ENCODE measurements around the gene LPA. TPM values are rescaled to one million over a fixed set of nuclear protein-coding genes. Genes with fewer than 3 reads are reported as not detected.
"Not testable (repeated sequence)": the region's sequence is repeated elsewhere in the genome, so short reads cannot be mapped to it uniquely, and the experiment has no call there.

The LPA gene
- total RNA-seq, 5 donors from 2014 or later (not counting 1 experiment from before 2014, with no cell fraction given), result 0.09 to 0.23 TPM; not detected in 3

DNA sequence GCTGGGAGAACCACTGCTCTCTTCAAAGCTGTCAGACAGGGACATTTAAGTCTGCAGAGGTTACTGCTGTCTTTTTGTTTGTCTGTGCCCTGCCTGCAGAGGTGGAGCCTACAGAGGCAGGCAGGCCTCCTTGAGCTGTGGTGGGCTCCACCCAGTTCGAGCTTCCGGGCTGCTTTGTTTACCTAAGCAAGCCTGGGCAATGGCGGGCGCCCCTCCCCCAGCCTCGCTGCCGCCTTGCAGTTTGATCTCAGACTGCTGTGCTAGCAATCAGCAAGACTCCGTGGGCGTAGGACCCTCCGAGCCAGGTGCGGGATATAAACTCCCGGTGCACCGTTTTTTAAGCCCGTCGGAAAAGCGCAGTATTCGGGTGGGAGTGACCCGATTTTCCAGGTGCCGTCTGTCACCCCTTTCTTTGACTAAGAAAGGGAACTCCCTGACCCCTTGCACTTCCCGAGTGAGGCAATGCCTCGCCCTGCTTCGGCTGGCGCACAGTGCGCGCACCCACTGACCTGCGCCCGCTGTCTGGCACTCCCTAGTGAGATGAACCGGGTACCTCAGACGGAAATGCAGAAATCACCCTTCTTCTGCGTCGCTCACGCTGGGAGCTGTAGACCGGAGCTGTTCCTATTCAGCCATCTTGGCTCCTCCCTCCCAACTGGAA is 21.2 kb upstream of the LPA start:
- peaks cover 2 to 16% of the 10 kb centered on the region in 2 donors for H3K27me3 Mint-ChIP-seq
- H3K4me1 Mint-ChIP-seq; POLR2A ChIA-PET; CTCF ChIA-PET; H3K27ac ChIP-seq (ENCODE audit: low read length); H3K27me3 ChIP-seq (replicated peaks in 1 of 2; ENCODE audit: control insufficient read depth in 2 of 2, extremely low read depth in 1 of 2, insufficient read depth in 2 of 2, low read length in 1 of 2); H3K9me3 ChIP-seq; ATAC-seq (replicated peaks in 1 of 4); H3K4me3 Mint-ChIP-seq; DNase-seq; H3K4me1 ChIP-seq (ENCODE audit: control insufficient read depth in 1 of 2, extremely low read depth in 1 of 2, insufficient read depth in 2 of 2, low read length in 2 of 2); H3K36me3 ChIP-seq (ENCODE audit: control insufficient read depth in 2 of 2, extremely low read depth in 1 of 2, insufficient read depth in 1 of 2, low read length in 1 of 2); H3K27ac Mint-ChIP-seq; H3K9me3 Mint-ChIP-seq; H3K36me3 Mint-ChIP-seq; H3K4me3 ChIP-seq (ENCODE audit: control insufficient read depth in 1 of 2, extremely low read depth in 1 of 2, low read length in 1 of 2): not testable (repeated sequence)
- WGBS (ENCODE audit: insufficient coverage), result 93% methylated on average over 21 of the region's 32 CpGs

DNA sequence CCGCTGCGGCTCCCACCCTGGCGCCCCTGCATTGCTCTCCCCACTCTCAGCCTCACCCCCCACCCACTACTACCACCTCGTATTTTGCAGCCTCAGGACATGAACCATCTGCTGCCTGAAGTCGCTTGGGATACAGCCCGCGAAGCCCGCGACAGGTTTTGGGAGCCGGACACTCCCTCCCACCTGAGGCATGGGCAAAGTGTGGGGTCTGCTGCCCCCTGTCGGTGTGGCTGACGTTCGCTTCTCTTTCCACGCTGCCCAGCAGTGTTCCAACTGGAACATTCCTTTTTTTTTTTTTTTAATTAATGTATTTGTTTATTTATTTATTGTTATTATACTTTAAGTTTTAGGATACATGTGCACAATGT is 15.3 kb upstream of the LPA start:
- Histone ChIP-seq H3K4me1 (ENCODE audit: control insufficient read depth in 1 of 2, extremely low read depth in 1 of 2, insufficient read depth in 2 of 2, low read length in 2 of 2) (no peaks in the 10 kb centered on the region), H3K27ac (ENCODE audit: low read length) (no peak overlapping the region), H3K27me3 (replicated peaks in 1 of 2; ENCODE audit: control insufficient read depth in 2 of 2, extremely low read depth in 1 of 2, insufficient read depth in 2 of 2, low read length in 1 of 2) (peaks cover 3 to 9% of the 10 kb centered on the region in 2 experiments), H3K4me3 (ENCODE audit: control insufficient read depth in 1 of 2, extremely low read depth in 1 of 2, low read length in 1 of 2) (no peak overlapping the region), H3K9me3 (no peaks in the 10 kb centered on the region), H3K36me3 (ENCODE audit: control insufficient read depth in 2 of 2, extremely low read depth in 1 of 2, insufficient read depth in 1 of 2, low read length in 1 of 2) (no peaks in the 10 kb centered on the region)
- 18% methylated on average over 4 of the region's 14 CpGs for WGBS (ENCODE audit: insufficient coverage)
- H3K36me3 Mint-ChIP-seq, result no peaks in the 10 kb centered on the region
- no peaks in the 10 kb centered on the region for H3K9me3 Mint-ChIP-seq
- H3K27ac Mint-ChIP-seq, result no peak overlapping the region
- H3K27me3 Mint-ChIP-seq, result no peaks in the 10 kb centered on the region
- no peak for DNase-seq
- no peak overlapping the region for H3K4me3 Mint-ChIP-seq
- ATAC-seq (replicated peaks in 1 of 4), result no peak
- H3K4me1 Mint-ChIP-seq, result no peaks in the 10 kb centered on the region
- CTCF ChIA-PET, result no interaction called here
- POLR2A ChIA-PET, result no interaction called here

DNA sequence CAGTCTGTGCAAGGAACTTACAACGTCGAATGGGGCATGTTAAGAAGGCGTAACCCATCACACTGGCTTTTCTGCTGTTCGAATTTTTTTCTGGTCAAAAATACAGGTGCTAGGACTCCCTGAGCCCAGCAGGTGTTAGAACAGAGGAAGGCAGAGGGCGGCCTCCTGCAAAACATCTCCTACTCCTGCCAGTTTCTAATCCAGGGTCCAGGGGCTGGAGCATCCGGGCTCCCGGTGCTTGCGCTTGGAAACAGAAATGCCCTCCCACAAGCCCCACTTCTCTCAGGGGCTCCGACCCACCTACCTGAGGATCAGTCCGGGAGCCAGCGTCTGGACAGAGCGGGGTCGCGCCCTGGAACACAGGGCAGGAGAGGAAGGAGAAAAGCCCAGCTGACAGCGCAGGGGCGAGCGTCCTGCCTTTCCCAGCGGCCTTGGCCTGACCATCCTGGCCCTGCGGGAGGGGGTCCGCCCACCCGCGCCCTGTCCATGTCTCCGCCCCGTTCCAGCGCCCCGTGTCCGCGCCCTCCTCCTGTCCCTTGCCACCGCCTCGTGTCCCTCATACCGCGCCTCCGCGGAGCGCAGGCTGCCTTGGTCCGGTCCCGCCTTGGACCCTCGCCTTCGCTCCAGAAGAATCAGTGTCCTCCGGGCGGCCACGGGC is 14.8 kb upstream of the LPA start:
- no peaks in the 10 kb centered on the region for H3K27me3 Mint-ChIP-seq

DNA sequence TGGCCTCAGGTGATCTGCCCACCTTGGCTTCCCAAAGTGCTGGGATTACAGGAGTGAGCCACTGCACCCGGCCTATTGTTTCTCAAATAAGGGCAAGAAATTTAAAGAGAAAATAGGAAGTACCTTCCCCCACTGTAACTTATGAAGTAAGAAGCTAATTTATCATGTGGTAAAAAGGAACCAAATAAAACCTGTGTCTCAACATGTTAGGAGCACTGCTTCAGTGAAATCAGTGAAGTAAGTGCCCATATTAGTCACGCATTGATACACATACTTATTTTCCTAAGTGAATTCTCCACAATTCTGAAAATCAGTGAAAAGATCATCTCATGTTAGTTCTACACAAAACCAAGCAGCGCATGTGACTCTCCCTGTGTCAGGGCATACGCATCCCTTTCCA is 14.2 kb upstream of the LPA start:
- no peak overlapping the region for H3K4me3 ChIP-seq (ENCODE audit: control insufficient read depth in 1 of 2, extremely low read depth in 1 of 2, low read length in 1 of 2)
- Mint-ChIP-seq H3K27me3 (peaks cover 0 to 6% of the 10 kb centered on the region in 2 donors), H3K9me3 (peaks cover under 1 to 5% (median 4%) of the 10 kb centered on the region in 3 donors), H3K4me3 (no peak overlapping the region), H3K4me1 (no peaks in the 10 kb centered on the region), H3K27ac (no peak overlapping the region), H3K36me3 (no peaks in the 10 kb centered on the region)
- H3K27ac ChIP-seq (ENCODE audit: low read length), result no peak overlapping the region
- ATAC-seq (replicated peaks in 1 of 4) (no peak), DNase-seq (no peak)
- no peaks in the 10 kb centered on the region for H3K9me3 ChIP-seq
- no peaks in the 10 kb centered on the region for H3K36me3 ChIP-seq (ENCODE audit: control insufficient read depth in 2 of 2, extremely low read depth in 1 of 2, insufficient read depth in 1 of 2, low read length in 1 of 2)
- ChIA-PET POLR2A (no interaction called here), CTCF (no interaction called here)
- H3K4me1 ChIP-seq (ENCODE audit: control insufficient read depth in 1 of 2, extremely low read depth in 1 of 2, insufficient read depth in 2 of 2, low read length in 2 of 2), result no peaks in the 10 kb centered on the region
- peaks cover 3 to 9% of the 10 kb centered on the region in 2 experiments for H3K27me3 ChIP-seq (replicated peaks in 1 of 2; ENCODE audit: control insufficient read depth in 2 of 2, extremely low read depth in 1 of 2, insufficient read depth in 2 of 2, low read length in 1 of 2)
- no CpG with 5 or more reads among the region's 4 CpGs for WGBS (ENCODE audit: insufficient coverage)

More for the DNA sequence above, 14.8 kb upstream of the LPA start:
- Histone ChIP-seq H3K4me1 (ENCODE audit: control insufficient read depth in 1 of 2, extremely low read depth in 1 of 2, insufficient read depth in 2 of 2, low read length in 2 of 2) (no peaks in the 10 kb centered on the region), H3K9me3 (no peaks in the 10 kb centered on the region), H3K4me3 (ENCODE audit: control insufficient read depth in 1 of 2, extremely low read depth in 1 of 2, low read length in 1 of 2) (no peak overlapping the region), H3K27ac (ENCODE audit: low read length) (no peak overlapping the region), H3K36me3 (ENCODE audit: control insufficient read depth in 2 of 2, extremely low read depth in 1 of 2, insufficient read depth in 1 of 2, low read length in 1 of 2) (no peaks in the 10 kb centered on the region), H3K27me3 (replicated peaks in 1 of 2; ENCODE audit: control insufficient read depth in 2 of 2, extremely low read depth in 1 of 2, insufficient read depth in 2 of 2, low read length in 1 of 2) (peaks cover 3 to 9% of the 10 kb centered on the region in 2 experiments)
- Mint-ChIP-seq H3K9me3 (no peaks in the 10 kb centered on the region), H3K4me3 (no peak overlapping the region), H3K36me3 (no peaks in the 10 kb centered on the region), H3K27ac (no peak overlapping the region), H3K4me1 (no peaks in the 10 kb centered on the region)
- DNase-seq (no peak), ATAC-seq (replicated peaks in 1 of 4) (no peak)
- WGBS (ENCODE audit: insufficient coverage), result 20% methylated on average over 41 of the region's 42 CpGs
- CTCF ChIA-PET, result no interaction called here
- POLR2A ChIA-PET, result no interaction called here

DNA sequence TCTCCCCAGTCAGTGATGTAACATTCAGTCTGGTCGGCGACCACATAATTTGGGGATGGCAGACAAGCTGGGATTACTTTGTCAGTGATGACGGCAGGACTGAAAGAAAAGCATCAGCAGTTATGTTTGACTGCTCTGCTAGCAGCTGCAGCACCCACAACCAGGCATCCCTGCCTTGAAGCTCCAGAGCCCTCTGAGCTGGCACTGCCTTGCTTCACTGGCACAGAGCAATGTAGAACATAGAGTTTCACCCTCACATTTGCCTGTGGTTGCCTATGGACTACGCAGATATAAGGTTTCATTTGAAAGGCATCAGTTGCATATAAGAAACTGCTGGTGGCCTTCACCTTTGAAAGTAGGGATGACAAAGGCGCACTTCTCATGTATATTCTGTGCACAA is 12.3 kb upstream of the LPA start:
- H3K36me3 Mint-ChIP-seq; H3K4me3 Mint-ChIP-seq; H3K9me3 ChIP-seq; H3K27ac Mint-ChIP-seq; H3K4me1 ChIP-seq (ENCODE audit: control insufficient read depth in 1 of 2, extremely low read depth in 1 of 2, insufficient read depth in 2 of 2, low read length in 2 of 2); H3K4me3 ChIP-seq (ENCODE audit: control insufficient read depth in 1 of 2, extremely low read depth in 1 of 2, low read length in 1 of 2); H3K4me1 Mint-ChIP-seq; H3K27me3 Mint-ChIP-seq; ATAC-seq (replicated peaks in 1 of 4); H3K27me3 ChIP-seq (replicated peaks in 1 of 2; ENCODE audit: control insufficient read depth in 2 of 2, extremely low read depth in 1 of 2, insufficient read depth in 2 of 2, low read length in 1 of 2); H3K36me3 ChIP-seq (ENCODE audit: control insufficient read depth in 2 of 2, extremely low read depth in 1 of 2, insufficient read depth in 1 of 2, low read length in 1 of 2); POLR2A ChIA-PET; DNase-seq; H3K27ac ChIP-seq (ENCODE audit: low read length): not testable (repeated sequence)
- WGBS (ENCODE audit: insufficient coverage), result 73% methylated on average over 5 of the region's 5 CpGs
- H3K9me3 Mint-ChIP-seq, result peaks cover 5 to 23% (median 21%) of the 10 kb centered on the region in 3 donors
- CTCF ChIA-PET, result interaction anchor here in 1 of 2 donors (0.7 kb wide), 1 partner anchor 563 kb away, joined by 4 read pairs; no protein-coding TSS in a partner anchor

DNA sequence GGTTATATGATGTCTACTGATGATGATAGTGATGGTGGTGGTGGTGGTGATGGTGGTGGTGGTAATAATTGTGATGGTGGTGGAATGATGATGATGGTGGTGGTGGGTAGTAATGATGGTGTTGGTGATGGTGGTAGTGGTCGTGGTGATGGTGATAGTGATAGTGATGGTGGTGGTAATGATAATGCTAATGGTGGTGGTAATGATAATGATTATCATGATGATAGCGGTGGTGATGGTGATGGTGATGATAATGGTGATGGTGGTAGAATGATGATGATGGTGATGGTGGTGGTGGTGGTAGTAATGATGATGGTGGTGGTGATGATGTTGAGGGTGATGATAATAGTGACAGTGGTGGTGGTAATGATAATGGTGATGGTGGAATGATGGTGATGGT is 4.5 kb upstream of the LPA start:
- POLR2A ChIA-PET, result no interaction called here

More for the DNA sequence above, 4.5 kb upstream of the LPA start:
- H3K27ac ChIP-seq (ENCODE audit: low read length), result no peak overlapping the region
- Mint-ChIP-seq H3K4me1 (no peaks in the 10 kb centered on the region), H3K36me3 (no peaks in the 10 kb centered on the region), H3K4me3 (no peak overlapping the region), H3K9me3 (peaks cover 5 to 22% (median 21%) of the 10 kb centered on the region in 3 donors), H3K27ac (no peak overlapping the region), H3K27me3 (peaks cover 9 to 19% of the 10 kb centered on the region in 2 donors)
- H3K9me3 ChIP-seq, result no peaks in the 10 kb centered on the region
- no peaks in the 10 kb centered on the region for H3K36me3 ChIP-seq (ENCODE audit: control insufficient read depth in 2 of 2, extremely low read depth in 1 of 2, insufficient read depth in 1 of 2, low read length in 1 of 2)
- ATAC-seq (replicated peaks in 1 of 4) (no peak), DNase-seq (no peak)
- no peak overlapping the region for H3K4me3 ChIP-seq (ENCODE audit: control insufficient read depth in 1 of 2, extremely low read depth in 1 of 2, low read length in 1 of 2)
- no peaks in the 10 kb centered on the region for H3K4me1 ChIP-seq (ENCODE audit: control insufficient read depth in 1 of 2, extremely low read depth in 1 of 2, insufficient read depth in 2 of 2, low read length in 2 of 2)
- CTCF ChIA-PET, result no interaction called here
- WGBS (ENCODE audit: insufficient coverage), result 64% methylated on average over 2 of the region's 2 CpGs
- H3K27me3 ChIP-seq (replicated peaks in 1 of 2; ENCODE audit: control insufficient read depth in 2 of 2, extremely low read depth in 1 of 2, insufficient read depth in 2 of 2, low read length in 1 of 2), result peaks cover 0 to 14% of the 10 kb centered on the region in 2 experiments

All from T-cell (primary cell).